GM19351 (cell line): ENCODE measurements around the gene SLC43A2.

Experiments used
- ATAC-seq: cut with Tn5 transposase; IDR thresholded peaks from one replicate; pipeline ENCODE4 v1.9.1; 2021; ENCODE audit warnings: mild to moderate bottlenecking, moderate library complexity; ENCODE audit not compliant: unreplicated experiment

SLC43A2 gene

DNA sequence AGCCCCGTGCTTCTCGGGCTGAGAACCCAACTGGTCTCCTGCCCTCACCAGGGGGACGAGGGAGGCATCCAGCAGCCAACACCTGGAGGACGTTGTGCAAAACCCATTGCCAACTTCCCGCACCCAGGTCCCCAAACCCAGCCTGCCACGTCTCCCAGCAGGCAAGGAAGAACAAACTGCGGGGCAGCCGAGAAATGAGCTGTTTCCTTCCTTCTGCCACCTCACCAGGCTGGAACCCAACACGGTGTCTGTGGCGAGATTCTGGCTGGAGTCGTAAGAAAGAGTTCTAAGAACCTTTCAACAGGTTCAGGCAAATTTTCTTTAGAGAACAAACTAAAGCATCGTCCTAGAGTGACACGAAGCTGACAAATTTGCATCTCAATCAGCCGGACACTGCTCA lies 3.6 kb downstream of the SLC43A2 start:
- ATAC-seq: no peak

DNA sequence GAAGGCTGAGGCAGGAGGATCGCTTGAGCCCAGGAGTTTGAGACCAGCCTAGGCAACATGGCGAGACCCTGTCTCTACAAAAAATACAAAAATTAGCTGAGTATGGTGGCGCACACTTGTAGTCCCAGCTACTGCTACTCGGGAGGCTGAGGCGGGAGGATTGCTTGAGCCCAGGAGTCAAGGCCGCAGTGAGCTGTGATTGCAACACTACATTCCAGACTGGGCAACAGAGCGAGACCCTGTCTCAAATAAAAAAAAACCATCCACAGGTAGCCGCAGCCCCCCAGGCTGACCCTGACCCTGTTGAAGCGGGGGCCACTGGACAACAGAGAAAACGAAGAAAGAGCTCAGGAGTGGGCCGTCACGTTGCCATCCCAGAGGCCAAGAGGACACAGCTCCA lies 4.0 kb downstream of the SLC43A2 start:
- no peak for ATAC-seq

DNA sequence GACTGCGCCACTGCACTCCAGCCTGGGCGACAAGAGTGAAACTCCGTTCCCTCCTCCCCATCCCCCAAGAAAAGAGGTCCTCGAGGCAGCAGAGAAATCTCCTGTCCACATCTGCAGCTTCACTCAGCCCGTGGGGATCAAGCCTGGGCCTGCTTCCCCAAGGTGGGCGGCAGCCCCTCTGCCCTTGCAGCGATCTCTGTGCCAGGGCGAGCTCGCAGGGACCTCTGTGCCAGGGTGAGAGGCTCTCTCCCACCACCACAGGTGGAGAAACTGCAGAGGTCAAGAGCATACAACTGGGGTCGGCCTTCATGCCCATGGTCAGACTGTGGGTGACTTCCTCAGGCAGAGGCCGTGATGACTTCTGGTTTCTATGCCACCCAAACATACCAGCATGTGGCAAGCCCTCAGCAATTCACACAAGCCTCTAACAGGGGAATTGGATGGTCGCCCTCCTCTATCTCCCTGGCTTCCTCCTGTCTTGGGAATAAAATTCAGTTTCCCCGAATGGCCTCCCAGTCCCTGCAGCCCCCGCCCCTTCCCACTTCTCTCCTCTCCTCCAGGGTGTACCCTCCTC lies 5.5 kb downstream of the SLC43A2 start:
- no peak for ATAC-seq

GRCh38 chr17:1621273-1621954 lies 7.2 kb downstream of the SLC43A2 start:
- ATAC-seq: no peak

GRCh38 chr17:1620486-1620885 lies 8.1 kb downstream of the SLC43A2 start:
- no peak for ATAC-seq

GRCh38 chr17:1617620-1618174 lies 10.9 kb downstream of the SLC43A2 start:
- no peak for ATAC-seq

GRCh38 chr17:1616101-1616500 lies 12.5 kb downstream of the SLC43A2 start:
- ATAC-seq: no peak

DNA sequence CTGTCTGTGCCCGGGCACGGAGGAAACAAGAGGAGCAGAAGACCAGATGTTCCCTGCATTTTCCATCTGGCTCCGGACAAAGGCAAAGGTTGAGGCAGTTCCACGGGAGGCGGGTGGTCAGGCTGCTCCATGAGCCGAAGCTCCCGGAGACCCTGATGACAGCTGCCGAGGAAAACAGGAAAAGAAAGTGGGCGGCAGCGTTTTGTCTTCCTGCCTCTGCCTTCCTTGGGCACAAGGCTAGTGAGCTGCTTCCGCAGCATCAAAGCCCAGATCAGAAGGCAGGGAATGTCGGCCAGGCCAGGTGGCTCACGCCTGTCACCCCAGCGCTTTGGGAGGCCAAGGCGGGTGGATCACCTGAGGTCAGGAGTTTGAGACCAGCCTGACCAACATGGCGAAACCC lies 16.2 kb downstream of the SLC43A2 start:
- ATAC-seq: no peak

DNA sequence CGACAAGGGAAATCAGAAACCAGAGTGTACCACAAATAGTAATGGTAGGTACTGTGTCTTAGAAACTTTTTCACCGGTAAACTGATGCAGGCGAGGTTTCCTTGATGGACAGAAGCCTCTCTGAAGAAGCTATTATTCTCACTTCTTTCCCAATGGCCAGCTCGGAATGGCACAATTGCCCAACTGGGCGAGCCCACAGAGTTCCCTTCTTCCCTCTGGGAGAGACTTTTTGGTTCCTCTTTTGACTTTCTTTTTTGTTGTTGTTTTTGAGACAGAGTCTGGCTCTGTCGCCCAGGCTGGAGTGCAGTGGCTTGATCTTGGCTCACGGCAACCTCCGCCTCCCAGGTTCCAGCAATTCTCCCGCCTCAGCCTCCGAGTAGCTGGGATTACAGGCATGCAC lies 16.9 kb downstream of the SLC43A2 start:
- ATAC-seq: no peak

- no peak for ATAC-seq
These were observed 20.0 kb downstream of the SLC43A2 start for GRCh38 chr17:1608676-1609075.

- no peak for ATAC-seq
These were observed 20.7 kb downstream of the SLC43A2 start for GRCh38 chr17:1607971-1608320.

DNA sequence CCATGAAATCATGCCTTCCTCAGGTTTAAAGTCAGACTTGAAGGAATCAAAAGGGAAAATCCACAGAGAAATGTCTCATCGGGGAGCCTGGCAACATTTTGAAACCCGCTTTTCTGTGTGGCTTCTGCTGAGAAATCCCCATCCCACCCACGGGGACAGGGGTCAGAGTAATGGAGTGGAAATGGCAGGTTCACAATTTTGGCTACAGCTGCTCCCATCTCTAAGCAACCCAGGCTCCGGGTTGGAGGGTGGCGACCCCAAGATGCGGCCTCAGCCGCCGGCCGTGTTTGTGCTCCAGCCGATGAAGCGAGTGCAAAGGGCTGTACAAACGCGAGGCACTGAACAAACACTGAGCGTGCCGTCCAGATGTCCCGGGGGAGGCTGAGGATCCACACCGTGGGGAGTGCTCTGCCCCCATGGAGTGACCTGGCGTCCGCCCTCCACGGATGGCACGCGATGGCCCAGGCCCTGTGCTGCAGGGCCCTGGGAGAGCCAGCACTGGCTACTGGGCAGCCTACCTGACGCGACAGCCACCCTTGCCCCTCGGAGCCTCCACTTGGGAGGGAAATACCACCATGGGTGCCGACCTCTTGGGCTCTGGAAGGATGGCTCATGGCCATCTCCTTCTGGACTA lies 22.2 kb downstream of the SLC43A2 start:
- ATAC-seq: no peak

- ATAC-seq: no peak
These were observed 22.8 kb downstream of the SLC43A2 start for GRCh38 chr17:1605681-1606351.

- ATAC-seq: no peak
These were observed 23.7 kb downstream of the SLC43A2 start for GRCh38 chr17:1604831-1605528.

- ATAC-seq: no peak
These were observed 27.1 kb downstream of the SLC43A2 start for GRCh38 chr17:1601571-1601970.

DNA sequence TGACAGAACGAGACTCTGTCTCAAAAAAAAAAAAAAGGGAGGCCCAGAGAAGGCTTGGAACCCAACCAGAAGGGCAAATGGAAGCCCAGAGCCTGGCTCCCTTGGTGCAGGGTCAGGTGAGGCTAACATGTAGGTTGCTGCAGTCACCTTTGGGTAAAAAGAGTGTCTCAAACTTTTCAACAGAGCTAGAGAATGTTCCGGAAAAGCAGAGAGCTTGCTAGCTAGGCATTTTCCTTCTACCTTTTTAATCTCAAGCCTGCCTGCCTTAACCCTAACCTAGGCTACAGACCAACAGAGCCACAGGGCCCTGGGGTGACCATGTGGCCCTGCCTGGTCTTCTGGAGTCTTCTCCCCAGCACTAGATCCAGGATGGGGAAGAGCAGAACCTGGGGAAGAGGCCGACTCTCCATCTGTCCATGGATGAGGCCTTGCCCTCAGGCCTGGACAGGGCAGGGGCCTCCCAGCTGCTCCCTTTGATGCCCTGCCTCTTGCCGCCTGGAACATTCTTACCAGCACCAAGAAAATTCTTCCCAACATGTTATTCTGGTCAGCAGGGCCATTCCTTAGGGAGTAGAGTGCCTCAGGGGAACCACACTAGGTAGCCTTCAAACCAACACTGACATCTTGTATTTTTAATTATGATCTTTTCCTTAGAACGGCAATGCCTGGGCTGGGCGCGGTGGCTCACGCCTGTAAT lies 30.1 kb downstream of the SLC43A2 start:
- no peak for ATAC-seq

DNA sequence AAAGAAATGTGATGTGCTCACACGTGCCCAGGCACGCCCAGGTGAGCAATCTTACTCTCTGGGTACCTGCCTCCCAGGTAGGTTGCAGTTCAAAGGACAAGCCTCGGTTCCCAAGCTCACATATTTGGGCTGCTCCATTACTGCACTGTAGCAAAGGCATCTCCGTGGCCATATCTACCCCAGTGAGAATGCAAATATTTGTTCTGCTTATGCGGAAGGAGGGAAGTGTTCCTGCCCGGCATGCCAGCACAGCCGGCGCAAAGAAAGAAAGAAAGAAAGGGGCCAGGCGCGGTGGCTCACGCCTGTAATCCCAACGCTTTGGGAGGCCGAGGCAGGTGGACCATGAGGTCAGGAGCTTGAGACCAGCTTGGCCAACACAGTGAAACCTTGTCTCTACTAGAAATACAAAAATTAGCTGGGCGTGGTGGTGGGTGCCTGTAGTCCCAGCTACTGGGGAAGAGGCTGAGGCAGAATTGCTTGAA lies 30.7 kb downstream of the SLC43A2 start:
- ATAC-seq: no peak

DNA sequence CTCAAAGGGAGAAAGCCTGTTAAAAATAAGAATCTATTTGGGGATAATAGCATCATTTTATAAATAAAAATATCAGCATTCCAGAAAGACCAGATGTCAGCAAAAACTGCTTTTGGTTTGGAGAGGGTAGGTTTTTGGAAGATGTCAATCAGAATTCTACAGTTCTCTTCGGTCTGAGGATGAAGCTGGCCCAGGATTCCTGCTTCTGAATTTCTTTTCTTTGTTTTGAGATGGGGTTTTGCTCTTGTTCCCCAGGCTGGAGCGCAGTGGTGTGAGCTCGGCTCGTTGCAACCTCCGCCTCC lies 35.1 kb downstream of the SLC43A2 start:
- ATAC-seq: no peak

DNA sequence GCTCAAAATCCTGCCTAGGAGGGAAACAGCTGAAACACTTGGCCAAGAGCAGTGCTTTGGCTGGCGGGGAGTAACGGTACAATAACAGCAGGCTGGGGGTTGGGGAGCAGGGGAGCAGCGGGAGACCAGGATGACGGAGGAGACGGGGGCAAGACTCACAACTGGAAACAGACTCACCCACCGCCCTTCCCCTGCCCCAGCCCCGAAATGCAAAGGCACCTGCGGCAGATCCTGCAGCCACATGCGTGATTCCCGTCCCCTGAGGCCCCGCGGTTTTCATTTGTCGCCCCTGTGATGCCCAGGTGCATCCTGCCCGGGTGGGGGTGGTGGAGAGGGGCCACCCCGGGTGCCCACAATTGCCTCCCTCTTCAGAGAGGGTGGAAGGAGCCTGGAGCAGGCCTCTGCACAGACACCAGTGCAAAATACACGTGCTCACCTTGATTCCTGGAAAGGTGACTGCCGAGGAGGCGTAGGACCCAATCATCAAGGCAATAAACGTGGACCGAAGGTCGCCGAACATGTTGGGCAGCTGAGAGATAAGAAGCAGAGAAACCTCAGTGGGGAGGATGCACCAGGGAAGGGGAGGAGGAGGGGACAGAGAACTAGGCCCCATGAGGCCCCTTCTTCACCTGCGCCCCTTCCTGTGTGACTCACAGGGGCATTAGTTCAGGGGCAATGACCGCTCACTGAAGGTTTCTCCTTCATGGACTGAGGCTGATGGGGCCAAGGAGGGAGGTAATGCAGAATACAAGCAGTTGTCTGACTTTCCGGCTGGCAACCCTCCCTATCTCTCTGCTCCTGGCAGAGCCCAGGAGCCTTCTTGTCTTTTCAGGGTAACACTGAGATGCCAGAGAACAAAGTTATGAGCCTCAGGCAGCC lies 35.6 kb downstream of the SLC43A2 start:
- ATAC-seq: no peak
